GM23338 (cell line): ENCODE measurements around the gene GPN2.

Experiments used
- CREB1 ChIP-seq: fragments of 250-450 bp; sonication (Bioruptor Pico); IDR thresholded peaks from 2 replicates; pipeline ENCODE4 v1.5.0; 2020; ENCODE audit warnings: low read depth, mild to moderate bottlenecking, moderate library complexity
- EZH2 ChIP-seq: fragments of 200-600 bp; sonication (generic); IDR thresholded peaks from one replicate; pipeline ENCODE4 v1.8.0; 2017; ENCODE audit warnings: antibody characterized with exemption, mild to moderate bottlenecking, low read depth; ENCODE audit not compliant: unreplicated experiment
- EZH2phosphoT487 ChIP-seq: fragments of 200-600 bp; sonication (generic); IDR thresholded peaks from one replicate; pipeline ENCODE4 v1.8.1; 2018; ENCODE audit warnings: antibody characterized with exemption; ENCODE audit not compliant: unreplicated experiment
- JUNB ChIP-seq: IDR thresholded peaks from one replicate; pipeline ENCODE4 v1.6.1; 2016; ENCODE audit warnings: antibody characterized with exemption; ENCODE audit not compliant: unreplicated experiment
- NANOG ChIP-seq: IDR thresholded peaks from 2 replicates; pipeline ENCODE4 v1.6.1; 2016; ENCODE audit warnings: antibody characterized with exemption, borderline replicate concordance
- POLR2AphosphoS5 ChIP-seq: IDR thresholded peaks from 2 replicates; pipeline ENCODE4 v1.6.1; 2016; ENCODE audit warnings: antibody characterized with exemption, low read depth
- ZNF114 ChIP-seq: fragments of 250-450 bp; sonication (Bioruptor Pico); IDR thresholded peaks from 2 replicates; pipeline ENCODE4 v1.5.0; 2020; ENCODE audit warnings: mild to moderate bottlenecking, moderate library complexity
- ZNF331 ChIP-seq: fragments of 250-450 bp; sonication (Bioruptor Pico); IDR thresholded peaks from 2 replicates; pipeline ENCODE4 v1.5.0; 2020; ENCODE audit warnings: low read depth, mild to moderate bottlenecking, moderate library complexity
- TF ChIP-seq, protein P1 (sequence below), 2 experiments: fragments of 200-600 bp in 1 of 2; sonication (generic) in 1 of 2; conservative IDR thresholded peaks; 2 replicates each; pipeline versions ENCODE4 v1.5.1 to v1.6.1; 2016 to 2017; ENCODE audit warnings: antibody characterized with exemption in 2 of 2, low read depth in 2 of 2, mild to moderate bottlenecking in 2 of 2, moderate library complexity in 1 of 2
- TF ChIP-seq, protein P2 (sequence below): IDR thresholded peaks from one replicate; pipeline ENCODE4 v1.6.1; 2018; ENCODE audit warnings: antibody characterized with exemption; ENCODE audit not compliant: unreplicated experiment
- TF ChIP-seq, protein P3 (sequence below): IDR thresholded peaks from 2 replicates; pipeline ENCODE4 v1.6.1; 2016; ENCODE audit warnings: antibody characterized with exemption

GRCh38 chr1:26913754-26914619, 23.9 kb upstream of the GPN2 start, which contains the start of gene NR0B2:
- TF ChIP-seq, protein P1, sequence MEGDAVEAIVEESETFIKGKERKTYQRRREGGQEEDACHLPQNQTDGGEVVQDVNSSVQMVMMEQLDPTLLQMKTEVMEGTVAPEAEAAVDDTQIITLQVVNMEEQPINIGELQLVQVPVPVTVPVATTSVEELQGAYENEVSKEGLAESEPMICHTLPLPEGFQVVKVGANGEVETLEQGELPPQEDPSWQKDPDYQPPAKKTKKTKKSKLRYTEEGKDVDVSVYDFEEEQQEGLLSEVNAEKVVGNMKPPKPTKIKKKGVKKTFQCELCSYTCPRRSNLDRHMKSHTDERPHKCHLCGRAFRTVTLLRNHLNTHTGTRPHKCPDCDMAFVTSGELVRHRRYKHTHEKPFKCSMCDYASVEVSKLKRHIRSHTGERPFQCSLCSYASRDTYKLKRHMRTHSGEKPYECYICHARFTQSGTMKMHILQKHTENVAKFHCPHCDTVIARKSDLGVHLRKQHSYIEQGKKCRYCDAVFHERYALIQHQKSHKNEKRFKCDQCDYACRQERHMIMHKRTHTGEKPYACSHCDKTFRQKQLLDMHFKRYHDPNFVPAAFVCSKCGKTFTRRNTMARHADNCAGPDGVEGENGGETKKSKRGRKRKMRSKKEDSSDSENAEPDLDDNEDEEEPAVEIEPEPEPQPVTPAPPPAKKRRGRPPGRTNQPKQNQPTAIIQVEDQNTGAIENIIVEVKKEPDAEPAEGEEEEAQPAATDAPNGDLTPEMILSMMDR (conservative IDR thresholded peaks at IDR 0.05; ENCODE audit: low read depth in 2 of 2) = no peak
- TF ChIP-seq POLR2AphosphoS5 (no peak), EZH2 (no peak), EZH2phosphoT487 (no peak), NANOG (no peak), CREB1 (CRISPR knock-in tag) (no peak), ZNF114 (CRISPR knock-in tag) (no peak), JUNB (no peak), ZNF331 (no peak)
- TF ChIP-seq, protein P2, sequence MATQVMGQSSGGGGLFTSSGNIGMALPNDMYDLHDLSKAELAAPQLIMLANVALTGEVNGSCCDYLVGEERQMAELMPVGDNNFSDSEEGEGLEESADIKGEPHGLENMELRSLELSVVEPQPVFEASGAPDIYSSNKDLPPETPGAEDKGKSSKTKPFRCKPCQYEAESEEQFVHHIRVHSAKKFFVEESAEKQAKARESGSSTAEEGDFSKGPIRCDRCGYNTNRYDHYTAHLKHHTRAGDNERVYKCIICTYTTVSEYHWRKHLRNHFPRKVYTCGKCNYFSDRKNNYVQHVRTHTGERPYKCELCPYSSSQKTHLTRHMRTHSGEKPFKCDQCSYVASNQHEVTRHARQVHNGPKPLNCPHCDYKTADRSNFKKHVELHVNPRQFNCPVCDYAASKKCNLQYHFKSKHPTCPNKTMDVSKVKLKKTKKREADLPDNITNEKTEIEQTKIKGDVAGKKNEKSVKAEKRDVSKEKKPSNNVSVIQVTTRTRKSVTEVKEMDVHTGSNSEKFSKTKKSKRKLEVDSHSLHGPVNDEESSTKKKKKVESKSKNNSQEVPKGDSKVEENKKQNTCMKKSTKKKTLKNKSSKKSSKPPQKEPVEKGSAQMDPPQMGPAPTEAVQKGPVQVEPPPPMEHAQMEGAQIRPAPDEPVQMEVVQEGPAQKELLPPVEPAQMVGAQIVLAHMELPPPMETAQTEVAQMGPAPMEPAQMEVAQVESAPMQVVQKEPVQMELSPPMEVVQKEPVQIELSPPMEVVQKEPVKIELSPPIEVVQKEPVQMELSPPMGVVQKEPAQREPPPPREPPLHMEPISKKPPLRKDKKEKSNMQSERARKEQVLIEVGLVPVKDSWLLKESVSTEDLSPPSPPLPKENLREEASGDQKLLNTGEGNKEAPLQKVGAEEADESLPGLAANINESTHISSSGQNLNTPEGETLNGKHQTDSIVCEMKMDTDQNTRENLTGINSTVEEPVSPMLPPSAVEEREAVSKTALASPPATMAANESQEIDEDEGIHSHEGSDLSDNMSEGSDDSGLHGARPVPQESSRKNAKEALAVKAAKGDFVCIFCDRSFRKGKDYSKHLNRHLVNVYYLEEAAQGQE = no peak
- TF ChIP-seq, protein P3, sequence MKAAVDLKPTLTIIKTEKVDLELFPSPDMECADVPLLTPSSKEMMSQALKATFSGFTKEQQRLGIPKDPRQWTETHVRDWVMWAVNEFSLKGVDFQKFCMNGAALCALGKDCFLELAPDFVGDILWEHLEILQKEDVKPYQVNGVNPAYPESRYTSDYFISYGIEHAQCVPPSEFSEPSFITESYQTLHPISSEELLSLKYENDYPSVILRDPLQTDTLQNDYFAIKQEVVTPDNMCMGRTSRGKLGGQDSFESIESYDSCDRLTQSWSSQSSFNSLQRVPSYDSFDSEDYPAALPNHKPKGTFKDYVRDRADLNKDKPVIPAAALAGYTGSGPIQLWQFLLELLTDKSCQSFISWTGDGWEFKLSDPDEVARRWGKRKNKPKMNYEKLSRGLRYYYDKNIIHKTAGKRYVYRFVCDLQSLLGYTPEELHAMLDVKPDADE = no peak
